Measurements from ENCODE around the gene CACNA1G.

Gene CACNA1G

DNA sequence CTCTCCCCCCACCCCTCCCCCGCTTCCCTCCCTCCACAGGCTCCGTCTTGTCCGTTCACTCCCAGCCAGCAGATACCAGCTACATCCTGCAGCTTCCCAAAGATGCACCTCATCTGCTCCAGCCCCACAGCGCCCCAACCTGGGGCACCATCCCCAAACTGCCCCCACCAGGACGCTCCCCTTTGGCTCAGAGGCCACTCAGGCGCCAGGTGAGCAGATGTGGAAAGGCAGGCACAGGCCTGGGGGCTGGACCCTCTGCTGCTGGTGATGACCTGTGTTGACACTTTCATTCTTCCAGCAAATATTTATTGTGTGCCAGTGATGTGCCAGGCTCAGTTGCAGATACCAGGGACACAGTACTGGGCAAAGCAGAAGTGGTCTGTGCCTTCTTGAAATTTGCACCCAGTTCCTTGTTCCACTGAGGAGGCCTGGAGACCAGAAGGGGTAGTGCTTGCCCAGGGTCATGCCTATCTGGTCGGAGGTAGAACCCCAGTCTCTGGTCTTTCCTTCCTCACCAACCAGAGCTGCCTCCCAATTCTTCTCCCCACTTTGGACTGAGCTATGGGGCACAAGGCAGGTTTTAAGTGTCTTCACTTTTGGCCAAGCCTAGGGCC lies 63.9 kb downstream of the CACNA1G start:
- TF ChIP-seq TAF1 (IDR thresholded peaks at IDR 0.05; ENCODE audit: borderline replicate concordance, insufficient read depth, low read length) (no peak), SIN3A (IDR thresholded peaks at IDR 0.05; ENCODE audit: borderline replicate concordance, insufficient read depth, low read length) (no peak), FOXP2 (optimal IDR thresholded peaks at IDR 0.05; ENCODE audit: borderline replicate concordance, extremely low read depth, extremely low read length, insufficient read depth) (no peak), POLR2AphosphoS5 (IDR thresholded peaks at IDR 0.05; ENCODE audit: low read depth, low read length) (no peak)
- TF ChIP-seq, protein P1, sequence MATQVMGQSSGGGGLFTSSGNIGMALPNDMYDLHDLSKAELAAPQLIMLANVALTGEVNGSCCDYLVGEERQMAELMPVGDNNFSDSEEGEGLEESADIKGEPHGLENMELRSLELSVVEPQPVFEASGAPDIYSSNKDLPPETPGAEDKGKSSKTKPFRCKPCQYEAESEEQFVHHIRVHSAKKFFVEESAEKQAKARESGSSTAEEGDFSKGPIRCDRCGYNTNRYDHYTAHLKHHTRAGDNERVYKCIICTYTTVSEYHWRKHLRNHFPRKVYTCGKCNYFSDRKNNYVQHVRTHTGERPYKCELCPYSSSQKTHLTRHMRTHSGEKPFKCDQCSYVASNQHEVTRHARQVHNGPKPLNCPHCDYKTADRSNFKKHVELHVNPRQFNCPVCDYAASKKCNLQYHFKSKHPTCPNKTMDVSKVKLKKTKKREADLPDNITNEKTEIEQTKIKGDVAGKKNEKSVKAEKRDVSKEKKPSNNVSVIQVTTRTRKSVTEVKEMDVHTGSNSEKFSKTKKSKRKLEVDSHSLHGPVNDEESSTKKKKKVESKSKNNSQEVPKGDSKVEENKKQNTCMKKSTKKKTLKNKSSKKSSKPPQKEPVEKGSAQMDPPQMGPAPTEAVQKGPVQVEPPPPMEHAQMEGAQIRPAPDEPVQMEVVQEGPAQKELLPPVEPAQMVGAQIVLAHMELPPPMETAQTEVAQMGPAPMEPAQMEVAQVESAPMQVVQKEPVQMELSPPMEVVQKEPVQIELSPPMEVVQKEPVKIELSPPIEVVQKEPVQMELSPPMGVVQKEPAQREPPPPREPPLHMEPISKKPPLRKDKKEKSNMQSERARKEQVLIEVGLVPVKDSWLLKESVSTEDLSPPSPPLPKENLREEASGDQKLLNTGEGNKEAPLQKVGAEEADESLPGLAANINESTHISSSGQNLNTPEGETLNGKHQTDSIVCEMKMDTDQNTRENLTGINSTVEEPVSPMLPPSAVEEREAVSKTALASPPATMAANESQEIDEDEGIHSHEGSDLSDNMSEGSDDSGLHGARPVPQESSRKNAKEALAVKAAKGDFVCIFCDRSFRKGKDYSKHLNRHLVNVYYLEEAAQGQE (IDR thresholded peaks at IDR 0.05; ENCODE audit: insufficient read depth in 1 of 2, low read depth in 2 of 2, low read length in 2 of 2) = no peak

DNA sequence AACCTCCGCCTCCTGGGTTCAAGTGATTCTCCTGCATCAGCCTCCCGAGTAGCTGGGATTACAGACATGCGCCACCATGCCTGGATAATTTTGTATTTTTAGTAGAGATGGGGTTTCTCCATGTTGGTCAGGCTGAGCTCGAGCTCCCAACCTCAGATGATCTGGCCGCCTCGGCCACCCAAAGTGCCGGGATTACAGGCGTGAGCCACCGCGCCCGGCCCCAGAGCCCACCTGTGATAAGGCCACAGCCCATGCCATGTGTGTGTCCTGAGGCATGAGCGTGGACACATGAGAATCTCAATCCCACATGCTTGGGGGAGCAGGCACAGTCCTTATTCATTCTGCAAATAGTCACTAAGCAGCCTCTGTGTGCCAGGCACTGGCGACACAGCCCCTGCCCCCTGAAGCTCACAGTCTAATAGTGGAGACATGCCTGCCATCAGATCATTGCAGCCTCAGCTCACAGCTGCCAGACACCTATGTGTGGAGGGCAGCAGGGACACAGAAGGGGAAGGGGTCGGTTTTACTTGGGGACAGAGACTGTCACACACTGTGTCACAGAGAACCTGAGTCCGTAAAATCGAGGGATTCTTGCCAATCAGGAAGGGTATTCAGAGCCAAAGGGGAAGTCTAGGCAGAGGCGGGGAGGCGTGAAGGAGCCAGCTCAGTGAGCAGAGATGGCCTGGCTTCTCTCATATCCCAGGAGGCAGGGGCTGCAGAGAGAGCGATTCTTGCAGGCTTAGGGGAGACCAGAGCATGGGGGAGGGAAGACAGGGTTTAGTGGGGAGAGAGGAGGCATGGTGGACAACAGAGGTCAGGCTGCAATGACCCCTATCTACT lies 64.7 kb downstream of the CACNA1G start:
- TF ChIP-seq FOXP2 (optimal IDR thresholded peaks at IDR 0.05; ENCODE audit: borderline replicate concordance, extremely low read depth, extremely low read length, insufficient read depth) (no peak), SIN3A (IDR thresholded peaks at IDR 0.05; ENCODE audit: borderline replicate concordance, insufficient read depth, low read length) (no peak), TAF1 (IDR thresholded peaks at IDR 0.05; ENCODE audit: borderline replicate concordance, insufficient read depth, low read length) (no peak), POLR2AphosphoS5 (IDR thresholded peaks at IDR 0.05; ENCODE audit: low read depth, low read length) (no peak)
- TF ChIP-seq, protein P1 (IDR thresholded peaks at IDR 0.05; ENCODE audit: insufficient read depth in 1 of 2, low read depth in 2 of 2, low read length in 2 of 2) = no peak

DNA sequence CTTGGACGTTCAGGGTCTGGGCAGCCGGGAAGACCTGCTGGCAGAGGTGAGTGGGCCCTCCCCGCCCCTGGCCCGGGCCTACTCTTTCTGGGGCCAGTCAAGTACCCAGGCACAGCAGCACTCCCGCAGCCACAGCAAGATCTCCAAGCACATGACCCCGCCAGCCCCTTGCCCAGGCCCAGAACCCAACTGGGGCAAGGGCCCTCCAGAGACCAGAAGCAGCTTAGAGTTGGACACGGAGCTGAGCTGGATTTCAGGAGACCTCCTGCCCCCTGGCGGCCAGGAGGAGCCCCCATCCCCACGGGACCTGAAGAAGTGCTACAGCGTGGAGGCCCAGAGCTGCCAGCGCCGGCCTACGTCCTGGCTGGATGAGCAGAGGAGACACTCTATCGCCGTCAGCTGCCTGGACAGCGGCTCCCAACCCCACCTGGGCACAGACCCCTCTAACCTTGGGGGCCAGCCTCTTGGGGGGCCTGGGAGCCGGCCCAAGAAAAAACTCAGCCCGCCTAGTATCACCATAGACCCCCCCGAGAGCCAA lies 65.6 kb downstream of the CACNA1G start:
- TF ChIP-seq FOXP2 (optimal IDR thresholded peaks at IDR 0.05; ENCODE audit: borderline replicate concordance, extremely low read depth, extremely low read length, insufficient read depth) (no peak), POLR2AphosphoS5 (IDR thresholded peaks at IDR 0.05; ENCODE audit: low read depth, low read length) (no peak), SIN3A (IDR thresholded peaks at IDR 0.05; ENCODE audit: borderline replicate concordance, insufficient read depth, low read length) (no peak)
- TF ChIP-seq, protein P1 (IDR thresholded peaks at IDR 0.05; ENCODE audit: insufficient read depth in 1 of 2, low read depth in 2 of 2, low read length in 2 of 2) = no peak

DNA sequence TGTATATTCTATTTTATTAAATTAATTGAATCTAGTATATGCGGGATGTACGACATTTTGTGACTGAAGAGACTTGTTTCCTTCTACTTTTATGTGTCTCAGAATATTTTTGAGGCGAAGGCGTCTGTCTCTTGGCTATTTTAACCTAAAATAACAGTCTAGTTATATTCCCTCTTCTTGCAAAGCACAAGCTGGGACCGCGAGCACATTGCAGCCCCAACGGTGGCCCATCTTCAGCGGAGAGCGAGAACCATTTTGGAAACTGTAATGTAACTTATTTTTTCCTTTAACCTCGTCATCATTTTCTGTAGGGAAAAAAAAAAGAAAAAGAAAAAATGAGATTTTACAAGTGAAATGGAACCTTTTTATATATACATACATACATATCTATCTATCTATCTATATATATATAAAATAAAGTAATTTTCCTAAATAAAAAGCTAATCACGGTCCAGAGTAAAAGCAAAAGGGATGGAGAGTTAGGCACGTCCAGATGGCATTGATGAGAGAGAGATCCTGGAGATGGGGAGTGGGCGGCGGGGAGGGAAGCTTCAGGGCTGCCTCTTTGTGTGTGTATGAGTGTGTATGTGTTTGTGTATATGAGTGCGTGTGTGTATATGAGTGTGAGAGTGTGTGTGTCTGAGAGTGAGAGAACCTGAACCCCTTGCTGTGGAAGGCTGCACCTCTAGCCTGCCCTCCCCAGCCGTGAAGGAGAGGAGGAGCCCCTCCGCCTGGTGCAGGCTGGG lies 66.7 kb downstream of the CACNA1G start:
- TF ChIP-seq TAF1 (IDR thresholded peaks at IDR 0.05; ENCODE audit: borderline replicate concordance, insufficient read depth, low read length) (no peak), FOXP2 (optimal IDR thresholded peaks at IDR 0.05; ENCODE audit: borderline replicate concordance, extremely low read depth, extremely low read length, insufficient read depth) (no peak), SIN3A (IDR thresholded peaks at IDR 0.05; ENCODE audit: borderline replicate concordance, insufficient read depth, low read length) (no peak), POLR2AphosphoS5 (IDR thresholded peaks at IDR 0.05; ENCODE audit: low read depth, low read length) (no peak)
- TF ChIP-seq, protein P1 (IDR thresholded peaks at IDR 0.05; ENCODE audit: insufficient read depth in 1 of 2, low read depth in 2 of 2, low read length in 2 of 2) = no peak

Data from PFSK-1 (cell line).